HEK293 (cell line): ENCODE data around the gene STEAP3.

Experiments used
- ZBTB21 ChIP-seq: fragments of 450-650 bp; formaldehyde crosslinking; IDR thresholded peaks from 2 replicates; pipeline ENCODE4 v1.5.1; 2017; ENCODE audit warnings: missing biosample characterization, missing genetic modification characterization
- ZBTB8A ChIP-seq: fragments of 450-650 bp; formaldehyde crosslinking; IDR thresholded peaks from 2 replicates; pipeline ENCODE4 v1.5.1; 2016; ENCODE audit warnings: missing biosample characterization, missing genetic modification characterization

DNA sequence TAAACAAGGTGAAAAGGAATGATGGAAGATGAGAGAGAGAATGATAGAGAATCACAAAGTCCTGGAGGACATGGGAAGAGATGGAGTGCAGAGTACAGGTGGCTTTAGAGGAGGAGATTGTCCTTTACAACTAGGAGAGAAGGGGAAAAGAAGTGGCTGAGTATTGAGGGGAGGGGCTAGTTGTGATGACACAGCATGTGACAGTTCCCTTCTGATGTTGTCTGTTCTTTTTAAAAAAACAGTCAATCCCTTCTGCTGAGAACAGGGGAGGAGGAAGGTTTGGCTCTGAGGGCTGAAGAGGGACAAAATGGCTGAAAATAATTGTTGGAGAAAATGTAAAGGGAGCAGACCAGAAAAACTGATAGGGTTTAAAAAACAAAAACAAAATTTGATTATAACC, 44.0 kb downstream of the STEAP3 start:
- no peak for TF ChIP-seq ZBTB8A (tag by site-specific recombination)
- no peak for TF ChIP-seq ZBTB21 (tag by site-specific recombination)
